Activated naive CD8-positive, alpha-beta T cell (primary cell): ENCODE measurements around the gene P3H1.
"Not testable (repeated sequence)": the region's sequence is repeated elsewhere in the genome, so short reads cannot be mapped to it uniquely, and the experiment has no call there.

Experiments
- H3K27ac Mint-ChIP-seq: one replicate; pipeline ENCODE4 v1.8.0; 2021; ENCODE audit warnings: mixed read lengths
- H3K27me3 Mint-ChIP-seq: one replicate; pipeline ENCODE4 v1.8.0; 2021; ENCODE audit warnings: mixed read lengths
- H3K36me3 Mint-ChIP-seq: one replicate; pipeline ENCODE4 v1.8.0; 2021; ENCODE audit warnings: mixed read lengths
- H3K4me1 Mint-ChIP-seq: one replicate; pipeline ENCODE4 v1.8.0; 2021; ENCODE audit warnings: low read depth, mixed read lengths
- H3K4me3 Mint-ChIP-seq: one replicate; pipeline ENCODE4 v1.8.0; 2021; ENCODE audit warnings: mild to moderate bottlenecking, mixed read lengths
- H3K9me3 Mint-ChIP-seq: one replicate; pipeline ENCODE4 v1.8.0; 2021; ENCODE audit warnings: low read depth, mixed read lengths

Gene P3H1

DNA sequence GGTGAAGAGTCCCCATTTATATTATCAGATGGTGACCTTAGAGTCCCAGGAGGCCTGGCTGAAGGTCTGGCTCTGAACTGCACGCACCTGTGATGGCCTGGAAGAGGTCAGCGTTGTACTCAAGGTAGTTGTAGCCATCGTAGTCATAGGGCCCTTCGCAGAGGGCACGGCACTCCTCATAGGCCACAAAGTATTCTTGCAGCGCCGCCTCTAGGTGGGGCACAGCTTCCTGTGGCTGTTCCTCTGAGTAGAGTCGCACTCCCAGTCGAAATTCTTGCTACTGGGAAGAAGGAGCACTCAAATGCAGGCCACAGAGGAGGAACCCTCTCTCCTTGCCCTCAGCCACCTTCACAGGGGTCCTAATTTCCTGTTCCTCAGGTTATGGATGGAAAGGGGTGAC is 7.7 kb downstream of the P3H1 start:
- peaks cover 8% of the 10 kb centered on the region for H3K36me3 Mint-ChIP-seq
- no peaks in the 10 kb centered on the region for H3K27me3 Mint-ChIP-seq
- no peak overlapping the region for H3K4me3 Mint-ChIP-seq
- H3K9me3 Mint-ChIP-seq = no peaks in the 10 kb centered on the region
- peaks cover 2% of the 10 kb centered on the region for H3K4me1 Mint-ChIP-seq
- no peak overlapping the region for H3K27ac Mint-ChIP-seq

DNA sequence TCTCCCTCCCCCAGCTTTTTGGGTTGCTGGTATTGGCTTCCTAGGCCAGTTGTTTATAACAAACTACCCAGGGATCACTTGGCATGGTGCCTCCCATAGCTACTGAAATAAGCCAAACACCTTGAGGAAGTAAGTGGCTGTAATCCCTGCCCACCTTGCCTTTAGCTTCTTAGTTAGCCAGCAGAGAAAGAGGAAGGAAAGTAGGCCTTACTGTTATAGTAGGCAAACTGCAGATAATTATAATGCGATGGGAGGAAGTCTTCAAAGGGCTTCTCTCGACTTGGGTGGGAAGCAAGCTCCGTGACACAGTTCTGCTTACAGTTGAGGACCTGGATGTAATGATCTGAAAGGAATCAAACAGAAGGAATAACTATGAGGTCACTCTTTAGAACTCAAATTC is 8.2 kb downstream of the P3H1 start:
- Mint-ChIP-seq H3K36me3 (peaks cover 11% of the 10 kb centered on the region), H3K4me1 (peaks cover 2% of the 10 kb centered on the region), H3K27ac (no peak overlapping the region), H3K9me3 (no peaks in the 10 kb centered on the region), H3K27me3 (no peaks in the 10 kb centered on the region), H3K4me3 (no peak overlapping the region)

DNA sequence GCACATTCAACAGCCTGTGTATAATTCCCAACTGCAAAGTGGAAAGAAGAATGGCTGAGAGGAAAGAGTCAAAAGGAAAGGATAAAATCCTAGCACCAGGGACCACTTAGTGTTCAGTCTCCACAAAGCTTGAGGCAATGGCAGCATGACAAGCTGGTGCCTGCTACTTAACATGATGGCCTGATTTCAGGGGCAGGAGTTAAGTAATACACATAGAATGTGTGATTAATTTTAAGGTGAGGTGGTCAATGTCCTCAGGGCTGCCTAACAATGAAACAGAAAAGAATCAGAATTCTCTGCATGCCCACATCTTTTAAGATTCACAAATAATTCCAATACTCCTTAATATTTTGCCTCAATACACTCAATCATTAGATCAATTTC is 8.9 kb downstream of the P3H1 start:
- H3K4me3 Mint-ChIP-seq = no peak overlapping the region
- H3K4me1 Mint-ChIP-seq = peaks cover 3% of the 10 kb centered on the region
- no peak overlapping the region for H3K27ac Mint-ChIP-seq
- H3K9me3 Mint-ChIP-seq = no peaks in the 10 kb centered on the region
- H3K36me3 Mint-ChIP-seq = peaks cover 15% of the 10 kb centered on the region
- no peaks in the 10 kb centered on the region for H3K27me3 Mint-ChIP-seq

DNA sequence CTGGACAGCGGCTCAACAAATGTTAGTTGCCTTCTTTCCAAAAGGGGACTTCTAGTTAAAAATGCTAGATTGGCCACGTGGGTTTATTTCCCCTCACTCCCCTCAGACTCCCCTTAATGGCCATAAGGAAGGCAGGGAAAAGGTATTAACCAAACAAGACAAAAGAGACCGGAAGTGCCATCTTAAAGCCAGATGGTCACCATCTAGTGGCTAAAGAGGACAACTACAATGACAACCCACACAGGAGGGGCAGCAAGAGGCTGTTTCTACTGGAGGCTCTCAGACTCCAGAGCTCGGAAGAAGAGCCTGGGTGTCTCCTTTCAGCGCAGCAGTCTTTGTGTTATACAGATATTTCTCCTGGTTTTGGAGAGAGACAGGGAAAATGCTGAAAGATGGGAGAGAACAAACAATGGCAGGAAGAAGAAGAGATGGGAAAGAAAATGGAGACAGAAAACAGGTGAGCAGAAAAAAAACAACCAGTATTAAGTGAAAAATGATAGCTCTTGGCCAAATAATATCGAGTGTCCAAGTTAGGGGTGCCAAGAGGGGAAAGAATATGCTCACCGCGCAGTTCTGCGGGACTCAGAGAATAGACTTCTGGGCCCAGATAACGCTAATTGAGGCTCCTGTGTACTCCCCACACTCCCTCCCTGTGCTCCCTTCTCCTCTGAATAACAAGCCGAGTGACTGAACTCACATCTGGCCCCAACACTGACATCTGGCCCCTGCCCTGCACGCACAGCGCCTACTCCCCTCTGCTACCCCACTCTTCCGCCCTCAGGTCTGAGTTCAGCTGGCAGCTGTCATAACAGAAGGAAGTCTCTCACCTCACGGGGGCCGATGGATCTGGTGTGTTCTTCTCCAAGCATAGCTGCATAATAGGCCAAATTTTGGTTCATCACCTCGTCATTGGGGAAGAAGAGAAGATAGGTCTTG is 9.6 kb downstream of the P3H1 start:
- Mint-ChIP-seq H3K9me3 (no peaks in the 10 kb centered on the region), H3K27ac (no peak overlapping the region), H3K4me3 (no peak overlapping the region), H3K27me3 (no peaks in the 10 kb centered on the region), H3K36me3 (peaks cover 20% of the 10 kb centered on the region), H3K4me1 (peaks cover 1% of the 10 kb centered on the region)

DNA sequence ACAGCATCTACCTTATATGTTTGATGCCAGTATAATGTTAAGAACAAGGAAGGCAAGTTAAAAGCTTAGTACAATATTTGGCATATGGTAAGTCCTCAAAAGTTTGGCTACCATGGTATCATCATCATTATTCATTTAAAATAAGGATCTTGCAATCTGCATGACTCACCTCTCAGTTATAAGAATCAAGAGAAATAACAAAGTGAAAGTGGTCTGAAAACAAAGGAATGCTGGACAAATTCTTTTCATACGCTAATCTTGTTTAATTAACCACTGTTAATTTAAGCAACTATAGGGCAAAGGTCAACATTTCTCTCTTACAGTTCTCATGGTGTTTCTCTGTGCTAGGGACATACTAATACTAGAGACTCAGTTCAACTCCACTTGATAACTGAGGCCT is 13.8 kb downstream of the P3H1 start:
- Mint-ChIP-seq H3K27me3 (no peaks in the 10 kb centered on the region), H3K27ac (no peak overlapping the region), H3K4me1 (peaks cover 1% of the 10 kb centered on the region)

DNA sequence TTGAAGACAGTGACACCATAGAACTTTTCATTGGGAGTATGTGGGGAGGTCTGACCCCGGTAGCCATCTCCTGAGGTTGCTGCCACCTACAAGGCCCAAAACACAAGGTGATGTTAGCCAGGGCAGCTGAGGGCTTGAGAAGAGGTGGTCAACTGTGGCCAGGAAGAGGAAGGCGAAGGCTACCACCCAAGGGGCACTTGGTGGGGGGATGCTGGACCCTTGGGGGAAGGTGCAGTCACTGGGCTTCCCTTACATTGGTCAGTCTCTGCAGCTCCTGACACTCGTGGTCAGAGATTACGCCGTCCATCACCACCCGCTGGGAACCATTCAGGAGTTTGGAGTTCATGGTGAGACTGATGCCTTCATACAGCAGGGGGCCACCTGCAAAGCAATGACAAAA is 14.5 kb downstream of the P3H1 start:
- H3K4me3 Mint-ChIP-seq = no peak overlapping the region
- H3K27me3 Mint-ChIP-seq = no peaks in the 10 kb centered on the region
- peaks cover 30% of the 10 kb centered on the region for H3K36me3 Mint-ChIP-seq
- H3K27ac Mint-ChIP-seq = no peak overlapping the region
- H3K9me3 Mint-ChIP-seq = no peaks in the 10 kb centered on the region
- H3K4me1 Mint-ChIP-seq = peaks cover 1% of the 10 kb centered on the region

More for the DNA sequence above, 13.8 kb downstream of the P3H1 start:
- no peaks in the 10 kb centered on the region for H3K9me3 Mint-ChIP-seq
- no peak overlapping the region for H3K4me3 Mint-ChIP-seq
- peaks cover 33% of the 10 kb centered on the region for H3K36me3 Mint-ChIP-seq

DNA sequence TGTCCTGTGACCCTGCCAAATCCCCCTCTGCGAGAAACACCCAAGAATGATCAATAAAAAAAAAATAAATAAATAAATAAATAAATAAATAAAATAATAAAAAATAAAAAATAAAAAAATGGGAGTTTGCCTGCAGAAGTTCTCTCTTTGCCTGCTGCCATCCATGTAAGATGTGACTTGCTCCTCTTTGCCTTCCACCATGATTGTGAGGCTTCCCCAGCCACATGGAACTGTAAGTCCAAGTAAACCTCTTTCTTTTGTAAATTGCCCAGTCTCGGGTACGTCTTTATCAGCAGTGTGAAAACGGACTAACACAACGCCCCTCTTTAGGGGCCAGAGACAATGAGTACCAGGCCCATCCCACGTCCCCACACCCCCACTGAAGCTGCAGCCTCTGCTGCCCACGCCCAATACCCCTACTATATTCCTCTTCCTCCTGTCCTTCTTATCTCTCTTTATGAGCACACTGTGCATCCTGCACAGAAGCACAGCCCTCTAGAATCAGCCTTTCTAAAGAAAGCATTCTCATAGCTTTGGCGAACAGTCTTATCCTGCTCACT is 15.2 kb downstream of the P3H1 start:
- H3K36me3 Mint-ChIP-seq = peaks cover 28% of the 10 kb centered on the region
- not testable (repeated sequence) for H3K9me3 Mint-ChIP-seq, H3K4me1 Mint-ChIP-seq, H3K27me3 Mint-ChIP-seq, H3K4me3 Mint-ChIP-seq, H3K27ac Mint-ChIP-seq

DNA sequence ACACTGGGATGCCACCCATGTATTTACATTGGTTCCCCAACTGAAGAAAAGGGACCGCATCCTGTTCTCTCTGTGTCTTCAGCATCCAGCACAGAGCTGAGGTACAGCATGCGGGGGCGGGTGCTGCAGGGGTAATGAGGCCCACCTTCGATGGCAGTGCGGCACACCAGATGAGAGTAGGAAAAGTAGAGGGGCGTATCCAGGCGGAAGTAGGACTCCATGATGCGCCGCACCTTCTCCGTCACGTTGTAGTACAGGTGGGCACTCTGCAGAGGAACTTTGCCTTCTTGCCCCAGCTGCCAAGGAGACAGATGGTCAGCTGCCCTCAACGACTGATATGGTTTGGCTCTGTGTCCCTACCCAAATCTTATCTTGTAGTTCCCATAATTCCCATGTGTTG is 16.8 kb downstream of the P3H1 start:
- H3K27ac Mint-ChIP-seq = no peak overlapping the region
- peaks cover 1% of the 10 kb centered on the region for H3K4me1 Mint-ChIP-seq
- no peak overlapping the region for H3K4me3 Mint-ChIP-seq
- no peaks in the 10 kb centered on the region for H3K27me3 Mint-ChIP-seq
- peaks cover 27% of the 10 kb centered on the region for H3K36me3 Mint-ChIP-seq
- no peaks in the 10 kb centered on the region for H3K9me3 Mint-ChIP-seq

DNA sequence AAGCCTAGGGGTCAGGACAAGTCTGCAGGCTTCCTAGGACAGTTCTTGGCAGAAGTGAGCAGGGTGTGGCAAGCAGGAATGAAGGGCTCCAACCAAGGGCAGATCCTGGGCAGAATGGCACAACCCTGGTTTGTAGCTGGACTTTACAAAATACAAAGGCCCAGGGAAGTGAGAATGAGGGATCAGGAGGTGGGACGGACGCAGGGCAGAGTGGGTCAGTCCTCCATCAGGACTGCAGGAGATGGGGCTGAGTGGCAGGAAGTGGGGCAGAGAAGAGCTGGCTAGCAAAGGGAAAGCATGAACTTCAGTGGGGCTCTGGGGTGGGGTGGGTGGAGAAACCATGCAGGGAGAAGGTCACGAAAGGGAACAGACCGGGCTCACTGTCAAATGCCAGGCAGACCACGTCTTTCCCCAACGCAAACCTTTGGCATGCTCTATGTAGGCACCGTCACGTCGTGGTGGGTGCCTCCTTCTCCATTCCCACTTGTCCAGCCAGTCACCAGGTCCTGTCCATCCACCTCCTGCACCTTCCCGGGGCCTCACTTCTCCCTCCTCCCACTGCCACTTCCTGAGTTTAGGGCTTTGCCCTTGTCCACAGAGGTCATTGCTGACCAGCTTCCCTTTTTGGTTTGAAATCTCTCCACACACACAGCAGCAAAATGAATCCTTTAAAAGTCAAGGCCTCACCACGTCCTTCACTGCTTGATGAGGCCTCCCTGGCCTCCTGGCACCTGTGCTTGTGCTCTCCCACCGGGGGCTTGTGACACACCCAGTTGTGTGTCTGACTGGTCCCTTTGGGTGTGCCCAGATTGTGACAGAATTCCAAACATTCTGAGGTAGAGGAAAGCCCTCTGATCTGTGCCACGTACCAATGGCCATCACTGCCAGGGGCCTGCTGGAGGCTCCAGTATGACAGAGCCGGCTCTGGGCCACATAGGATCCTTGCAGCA is 18.1 kb downstream of the P3H1 start:
- no peaks in the 10 kb centered on the region for H3K27me3 Mint-ChIP-seq
- peaks cover 22% of the 10 kb centered on the region for H3K36me3 Mint-ChIP-seq

DNA sequence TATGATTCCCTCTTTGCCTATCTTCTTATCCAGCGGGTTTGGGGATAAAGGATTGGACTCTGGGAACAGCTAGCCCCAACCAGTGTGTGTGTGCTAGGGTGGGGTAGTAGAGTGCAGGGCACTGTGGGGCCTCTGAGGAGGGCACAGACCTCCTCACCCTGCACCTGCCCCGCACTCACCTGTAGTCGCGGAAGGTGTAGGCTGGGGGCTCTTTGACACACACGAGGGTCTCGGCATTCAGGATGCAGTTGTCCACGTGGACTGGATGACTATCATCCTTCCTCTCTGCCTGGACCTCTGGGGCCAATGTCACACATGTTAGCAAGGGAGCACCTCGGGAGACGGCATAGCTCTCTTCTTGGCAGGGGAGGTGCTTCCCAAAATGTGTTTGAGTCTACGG is 18.8 kb downstream of the P3H1 start:
- H3K4me3 Mint-ChIP-seq = no peak overlapping the region
- peaks cover 20% of the 10 kb centered on the region for H3K36me3 Mint-ChIP-seq
- no peaks in the 10 kb centered on the region for H3K27me3 Mint-ChIP-seq
- H3K9me3 Mint-ChIP-seq = no peaks in the 10 kb centered on the region
- no peaks in the 10 kb centered on the region for H3K4me1 Mint-ChIP-seq
- no peak overlapping the region for H3K27ac Mint-ChIP-seq

More for the DNA sequence above, 18.1 kb downstream of the P3H1 start:
- H3K4me3 Mint-ChIP-seq = no peak overlapping the region
- H3K4me1 Mint-ChIP-seq = peaks cover 1% of the 10 kb centered on the region
- H3K27ac Mint-ChIP-seq = no peak overlapping the region
- H3K9me3 Mint-ChIP-seq = no peaks in the 10 kb centered on the region

DNA sequence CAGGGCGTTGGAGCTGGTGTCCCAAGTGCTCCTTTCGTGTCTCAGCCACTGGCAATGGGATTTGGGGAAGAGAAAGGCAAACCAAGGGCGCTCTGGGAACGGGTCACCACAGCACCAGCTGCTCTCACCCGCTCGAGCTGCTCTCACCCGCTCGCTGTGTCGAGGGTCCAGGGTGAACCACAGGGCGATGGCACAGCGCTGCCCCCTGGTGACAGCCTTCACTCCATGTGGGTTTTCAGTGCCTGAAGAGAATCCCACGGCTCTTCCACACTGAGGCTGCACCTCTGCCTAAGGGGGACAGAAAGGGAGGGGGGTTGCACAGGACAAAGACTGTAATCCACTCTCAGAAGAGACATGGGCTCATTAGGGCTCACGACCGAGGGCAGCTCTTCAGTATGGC is 19.7 kb downstream of the P3H1 start:
- Mint-ChIP-seq H3K36me3 (peaks cover 12% of the 10 kb centered on the region), H3K4me1 (no peaks in the 10 kb centered on the region), H3K27ac (no peak overlapping the region), H3K27me3 (no peaks in the 10 kb centered on the region), H3K4me3 (no peak overlapping the region), H3K9me3 (no peaks in the 10 kb centered on the region)

DNA sequence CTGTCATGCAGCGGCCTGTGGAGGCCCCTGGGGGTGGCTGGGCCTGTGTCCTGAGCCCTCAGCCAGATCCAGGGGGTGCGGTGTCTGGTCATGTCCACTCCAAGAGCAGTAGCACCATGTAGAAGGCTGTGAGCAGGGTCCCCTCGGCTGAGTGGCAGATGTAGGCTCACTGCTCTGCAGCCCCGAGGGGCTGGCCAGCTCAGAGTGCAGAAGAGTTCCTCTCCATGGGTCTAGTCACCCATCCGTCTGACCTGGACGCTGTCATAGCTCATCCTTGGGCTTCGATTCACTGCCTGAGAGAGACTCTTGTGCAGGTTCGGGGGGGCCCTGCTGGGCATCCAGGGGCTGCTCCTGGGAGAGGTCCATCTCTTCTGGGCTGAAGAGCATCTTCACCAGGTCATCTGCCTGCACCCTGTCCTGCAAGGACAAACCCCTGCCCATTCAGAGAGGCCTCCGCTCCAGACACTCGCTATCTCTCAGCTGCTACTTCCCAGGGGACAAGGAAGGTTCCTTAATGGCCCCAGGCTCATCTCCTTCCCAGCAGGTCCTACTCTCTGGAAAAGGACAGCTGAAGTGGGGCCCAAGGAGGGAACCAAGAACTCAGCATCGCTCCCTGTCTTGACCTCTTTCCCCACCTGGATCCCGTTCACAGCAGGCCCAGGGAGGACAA is 20.3 kb downstream of the P3H1 start:
- H3K9me3 Mint-ChIP-seq = no peaks in the 10 kb centered on the region
- H3K36me3 Mint-ChIP-seq = peaks cover 6% of the 10 kb centered on the region

DNA sequence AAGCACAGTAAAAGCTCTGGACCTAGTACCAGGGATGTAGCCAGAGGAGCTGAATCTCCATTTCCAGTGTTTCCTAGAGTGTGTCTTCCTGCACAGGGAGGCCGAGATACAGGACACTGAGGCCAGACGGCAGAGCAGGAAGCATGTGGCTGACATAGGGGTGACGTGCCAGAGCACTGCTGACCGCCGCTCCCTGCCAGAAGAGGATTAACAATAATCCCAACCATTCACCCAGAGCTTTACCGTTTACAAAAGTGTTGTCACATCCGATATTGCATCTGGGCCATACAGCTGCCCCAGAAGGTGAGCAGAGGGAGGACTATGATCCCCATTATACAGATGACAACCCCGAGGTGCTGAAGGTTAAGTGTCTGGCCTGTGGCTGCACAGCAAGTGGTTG is 21.0 kb downstream of the P3H1 start:
- Mint-ChIP-seq H3K4me1 (no peaks in the 10 kb centered on the region), H3K27me3 (no peaks in the 10 kb centered on the region), H3K9me3 (no peaks in the 10 kb centered on the region), H3K36me3 (peaks cover 5% of the 10 kb centered on the region), H3K27ac (no peak overlapping the region), H3K4me3 (no peak overlapping the region)

More for the DNA sequence above, 20.3 kb downstream of the P3H1 start:
- H3K27me3 Mint-ChIP-seq = no peaks in the 10 kb centered on the region
- H3K4me3 Mint-ChIP-seq = no peak overlapping the region
- no peak overlapping the region for H3K27ac Mint-ChIP-seq
- no peaks in the 10 kb centered on the region for H3K4me1 Mint-ChIP-seq

DNA sequence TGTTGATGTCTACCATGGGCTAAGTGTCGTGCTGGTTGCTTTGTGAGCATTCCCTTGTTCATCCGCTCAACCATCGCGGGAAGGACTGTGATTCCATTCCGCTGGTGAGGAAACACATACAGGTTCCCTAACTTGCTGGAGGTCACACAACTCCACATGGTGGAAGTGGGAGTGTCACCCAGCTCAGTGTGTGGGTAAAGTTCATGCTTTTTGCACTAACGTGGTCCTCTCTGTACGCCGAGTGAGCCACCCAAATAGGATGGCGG is 22.7 kb downstream of the P3H1 start:
- H3K27me3 Mint-ChIP-seq = no peaks in the 10 kb centered on the region
- H3K27ac Mint-ChIP-seq = no peak overlapping the region
- H3K9me3 Mint-ChIP-seq = no peaks in the 10 kb centered on the region
- no peaks in the 10 kb centered on the region for H3K4me1 Mint-ChIP-seq
- H3K36me3 Mint-ChIP-seq = no peaks in the 10 kb centered on the region
- no peak overlapping the region for H3K4me3 Mint-ChIP-seq
